Urinary bladder (tissue), 4 donors: Measurements from ENCODE around the gene CPED1. TPM values are rescaled to one million over a fixed set of nuclear protein-coding genes. Genes with fewer than 3 reads are reported as not detected.
"Not testable (repeated sequence)": the region's sequence is repeated elsewhere in the genome, so short reads cannot be mapped to it uniquely, and the experiment has no call there.

ENCODE experiments used
- DNase-seq: peaks from one replicate; pipeline ENCODE4 v3.0.0-alpha.2; 2015; ENCODE audit errors: extremely low spot score
- H3K27ac ChIP-seq: one replicate; pipeline ENCODE4 v1.5.1; 2013; ENCODE audit warnings: low read depth, mild to moderate bottlenecking, moderate library complexity
- H3K36me3 ChIP-seq: one replicate; pipeline ENCODE4 v1.6.1; 2013; ENCODE audit warnings: mild to moderate bottlenecking, moderate library complexity; ENCODE audit not compliant: insufficient read depth
- H3K4me1 ChIP-seq: one replicate; pipeline ENCODE4 v1.6.1; 2013; ENCODE audit warnings: mild to moderate bottlenecking, moderate library complexity; ENCODE audit not compliant: insufficient read depth
- H3K4me3 ChIP-seq: one replicate; pipeline ENCODE4 v1.5.1; 2013; ENCODE audit warnings: low read depth, low read length
- WGBS: extraction: QIAGEN DNeasy Blood & Tissue Kit; methylation state at CpG from one replicate; pipeline ENCODE4 v1.1.7; 2013; 5-methylcytosine and 5-hydroxymethylcytosine counted together
- polyA plus RNA-seq: library from polyadenylated mRNA; stranded (reverse); fragments of 200-250 nt; gene quantifications from one replicate; pipeline ENCODE4 v1.2.3, GENCODE V29; 2013
- total RNA-seq: library from RNA; depleted of rRNA; stranded (reverse); fragments of >200 nt; gene quantifications from one replicate; pipeline ENCODE4 v1.2.3, GENCODE V29; 2014
- donor health status: healthy with polysubstance abuse.
- donor health status: healthy.

CPED1 gene
- total and polyA plus RNA-seq, 2 donors, result 33.4 to 78.4 TPM

- Histone ChIP-seq H3K27ac (no peak overlapping the region), H3K4me3 (no peak overlapping the region), H3K4me1 (no peaks in the 10 kb centered on the region), H3K36me3 (no peaks in the 10 kb centered on the region)
- 78% methylated on average over 5 of the region's 5 CpGs for WGBS
- no peak for DNase-seq
These were observed 187.3 kb downstream of the CPED1 start for GRCh38 chr7:121175826-121176225.

- WGBS, result 93% methylated on average over 3 of the region's 3 CpGs
- DNase-seq, result no peak
- H3K36me3 ChIP-seq, result no peaks in the 10 kb centered on the region
- H3K4me3 ChIP-seq, result no peak overlapping the region
- no peaks in the 10 kb centered on the region for H3K4me1 ChIP-seq
- no peak overlapping the region for H3K27ac ChIP-seq
These were observed 189.9 kb downstream of the CPED1 start for GRCh38 chr7:121178452-121178851.

GRCh38 chr7:121178869-121179497 lies 190.5 kb downstream of the CPED1 start:
- Histone ChIP-seq H3K27ac (no peak overlapping the region), H3K36me3 (no peaks in the 10 kb centered on the region), H3K4me3 (no peak overlapping the region), H3K4me1 (no peaks in the 10 kb centered on the region)
- DNase-seq, result no peak
- 58% methylated on average over 2 of the region's 2 CpGs for WGBS

- Histone ChIP-seq H3K4me1 (no peaks in the 10 kb centered on the region), H3K36me3 (no peaks in the 10 kb centered on the region), H3K4me3 (no peak overlapping the region), H3K27ac (no peak overlapping the region)
- WGBS, result 90% methylated on average over 4 of the region's 4 CpGs
- DNase-seq, result no peak
These were observed 192.0 kb downstream of the CPED1 start for GRCh38 chr7:121180436-121181063.

- H3K36me3 ChIP-seq, result no peaks in the 10 kb centered on the region
- 95% methylated on average over 1 of the region's 1 CpG for WGBS
These were observed 192.8 kb downstream of the CPED1 start for GRCh38 chr7:121181357-121181756.

GRCh38 chr7:121182281-121182680 lies 193.8 kb downstream of the CPED1 start:
- Histone ChIP-seq H3K4me1 (no peaks in the 10 kb centered on the region), H3K4me3 (no peak overlapping the region), H3K36me3 (no peaks in the 10 kb centered on the region), H3K27ac (no peak overlapping the region)
- no peak for DNase-seq

More at GRCh38 chr7:121181357-121181756, 192.8 kb downstream of the CPED1 start:
- H3K27ac ChIP-seq, result no peak overlapping the region
- DNase-seq, result no peak
- no peaks in the 10 kb centered on the region for H3K4me1 ChIP-seq
- no peak overlapping the region for H3K4me3 ChIP-seq

- DNase-seq, result no peak
- no peaks in the 10 kb centered on the region for H3K36me3 ChIP-seq
- H3K4me3 ChIP-seq, result no peak overlapping the region
- H3K4me1 ChIP-seq, result no peaks in the 10 kb centered on the region
- no peak overlapping the region for H3K27ac ChIP-seq
These were observed 194.4 kb downstream of the CPED1 start for GRCh38 chr7:121182902-121183301.

GRCh38 chr7:121183883-121184282 lies 195.4 kb downstream of the CPED1 start:
- H3K4me1 ChIP-seq, H3K27ac ChIP-seq, H3K36me3 ChIP-seq, H3K4me3 ChIP-seq, DNase-seq: not testable (repeated sequence)
- WGBS, result 98% methylated on average over 4 of the region's 4 CpGs

- Histone ChIP-seq H3K27ac (no peak overlapping the region), H3K4me3 (no peak overlapping the region), H3K4me1 (no peaks in the 10 kb centered on the region), H3K36me3 (no peaks in the 10 kb centered on the region)
- no peak for DNase-seq
- WGBS, result 85% methylated on average over 1 of the region's 1 CpG
These were observed 198.2 kb downstream of the CPED1 start for GRCh38 chr7:121186746-121187145.

- Histone ChIP-seq H3K36me3 (no peaks in the 10 kb centered on the region), H3K4me3 (no peak overlapping the region), H3K4me1 (no peaks in the 10 kb centered on the region), H3K27ac (no peak overlapping the region)
- no peak for DNase-seq
- WGBS, result 90% methylated on average over 3 of the region's 3 CpGs
These were observed 198.7 kb downstream of the CPED1 start for GRCh38 chr7:121187222-121187621.

- DNase-seq, result no peak
- no peaks in the 10 kb centered on the region for H3K36me3 ChIP-seq
- no peak overlapping the region for H3K4me3 ChIP-seq
- no peak overlapping the region for H3K27ac ChIP-seq
- no peaks in the 10 kb centered on the region for H3K4me1 ChIP-seq
These were observed 199.2 kb downstream of the CPED1 start for GRCh38 chr7:121187676-121188075.

GRCh38 chr7:121192834-121193233 lies 204.3 kb downstream of the CPED1 start:
- no peak overlapping the region for H3K4me3 ChIP-seq
- H3K36me3 ChIP-seq, result no peaks in the 10 kb centered on the region
- H3K4me1 ChIP-seq, result no peaks in the 10 kb centered on the region
- 90% methylated on average over 3 of the region's 3 CpGs for WGBS
- DNase-seq, result no peak
- no peak overlapping the region for H3K27ac ChIP-seq

GRCh38 chr7:121195010-121195409 lies 206.5 kb downstream of the CPED1 start:
- no peaks in the 10 kb centered on the region for H3K4me1 ChIP-seq
- H3K27ac ChIP-seq, result no peak overlapping the region

GRCh38 chr7:121195874-121196273 lies 207.4 kb downstream of the CPED1 start:
- H3K4me1 ChIP-seq, result no peaks in the 10 kb centered on the region
- no peak for DNase-seq
- no peak overlapping the region for H3K27ac ChIP-seq
- 80% methylated on average over 3 of the region's 3 CpGs for WGBS
- no peaks in the 10 kb centered on the region for H3K36me3 ChIP-seq
- no peak overlapping the region for H3K4me3 ChIP-seq

More at GRCh38 chr7:121195010-121195409, 206.5 kb downstream of the CPED1 start:
- DNase-seq, result no peak
- no peaks in the 10 kb centered on the region for H3K36me3 ChIP-seq
- no peak overlapping the region for H3K4me3 ChIP-seq

GRCh38 chr7:121196286-121196685 lies 207.8 kb downstream of the CPED1 start:
- no peak for DNase-seq
- Histone ChIP-seq H3K4me3 (no peak overlapping the region), H3K27ac (no peak overlapping the region), H3K4me1 (no peaks in the 10 kb centered on the region), H3K36me3 (no peaks in the 10 kb centered on the region)
